Measurements from ENCODE around the gene LY6G5C.

Gene LY6G5C

GRCh38 chr6:31690231-31691077 is 9.6 kb upstream of the LY6G5C start:
- DNase-seq: no peak

GRCh38 chr6:31689249-31690110 is 8.6 kb upstream of the LY6G5C start:
- DNase-seq: no peak

- no peak for DNase-seq
These were observed 7.2 kb upstream of the LY6G5C start for GRCh38 chr6:31687860-31688693.

- DNase-seq: no peak
These were observed 6.5 kb upstream of the LY6G5C start for GRCh38 chr6:31687321-31687720.

GRCh38 chr6:31686483-31686882 is 5.6 kb upstream of the LY6G5C start:
- DNase-seq: no peak

- no peak for DNase-seq
These were observed 2.7 kb upstream of the LY6G5C start for GRCh38 chr6:31683591-31683990.

- DNase-seq: no peak
These were observed 336 bp upstream of the LY6G5C start for GRCh38 chr6:31681135-31681671.

- DNase-seq: no peak
These were observed 2.9 kb downstream of the LY6G5C start for GRCh38 chr6:31677955-31678354.

GRCh38 chr6:31676904-31677303 is 4.0 kb downstream of the LY6G5C start:
- DNase-seq: no peak

- DNase-seq: no peak
These were observed 4.5 kb downstream of the LY6G5C start for GRCh38 chr6:31676322-31676903.

GRCh38 chr6:31669676-31670075 is 11.2 kb downstream of the LY6G5C start, which contains the start of gene LY6G5B:
Gene LY6G5B, plus strand, starts transcription at chr6:31669976. Its CDS starts 975 bp downstream, at chr6:31670951.
- no peak for DNase-seq

- DNase-seq: no peak
These were observed 14.4 kb downstream of the LY6G5C start for GRCh38 chr6:31666337-31666965.

GRCh38 chr6:31665501-31666336 is 15.1 kb downstream of the LY6G5C start, which contains the start of gene CSNK2B:
Gene CSNK2B, plus strand, starts transcription at chr6:31666080. Its CDS starts 752 bp downstream, at chr6:31666832.
- DNase-seq: peak; percentile 97 to 98

GRCh38 chr6:31664790-31665500 is 15.9 kb downstream of the LY6G5C start, which contains the start of gene GPANK1:
Gene GPANK1, minus strand, starts transcription at chr6:31664997. Its CDS starts 519 bp downstream, at chr6:31664478.
- peak; percentile 91 to 96 for DNase-seq

GRCh38 chr6:31663961-31664789 is 16.7 kb downstream of the LY6G5C start:
- peak in 1 of 2 experiments; percentile 56 for DNase-seq

GRCh38 chr6:31663126-31663960 is 17.5 kb downstream of the LY6G5C start:
- DNase-seq: no peak

- no peak for DNase-seq
These were observed 18.6 kb downstream of the LY6G5C start for GRCh38 chr6:31662124-31662723.

Data from NCI-H446 (cell line).